B cell (primary cell): ENCODE data around the gene KCNK2. TPM values are rescaled to one million over a fixed set of nuclear protein-coding genes. Genes with fewer than 3 reads are reported as not detected.

Experiments used
- ATAC-seq: fragments of 200-7000 bp; cut with Tn5 transposase; one replicate; pipeline ENCODE4 v1.10.0; 2021; ENCODE audit warnings: low read depth, mild to moderate bottlenecking, moderate number of reproducible peaks, moderate library complexity
- CTCF ChIA-PET: fragments of 350-600 bp; sonication (Branson Sonifier 250); formaldehyde crosslinking; loops from one replicate; lab custom pipeline; 2021; ENCODE audit warnings: antibody characterized with exemption, inconsistent platforms; lab: Charles Lee
- POLR2A ChIA-PET: fragments of 350-600 bp; sonication (Branson Sonifier 250); formaldehyde crosslinking; loops from one replicate; lab custom pipeline; 2021; ENCODE audit warnings: antibody characterized with exemption; lab: Charles Lee
- DNase-seq: peaks from one replicate; pipeline ENCODE4 v3.0.0; 2013
- H2AFZ ChIP-seq: 2 replicates; pipeline ENCODE4 v1.6.1; 2012; ENCODE audit warnings: mild to moderate bottlenecking, low read depth, low read length; ENCODE audit not compliant: insufficient read depth, poor library complexity, severe bottlenecking
- H3K27ac ChIP-seq, 2 donors: 1 replicate in 1 of 2; 2 replicates in 1 of 2; pipeline ENCODE4 v1.5.1; 2012 to 2013; ENCODE audit warnings: low read length in 2 of 2, mild to moderate bottlenecking in 2 of 2, moderate library complexity in 1 of 2
- H3K27me3 ChIP-seq, 4 experiments: fragments of 200-600 bp in 1 of 4; sonication (generic) in 1 of 4; replicated peaks in 1 of 4; 1 replicate in 2 of 4; 2 replicates in 2 of 4; pipeline versions ENCODE4 v1.6.1 to v1.7.0; 2013 to 2016; ENCODE audit warnings: low read length in 3 of 4, mild to moderate bottlenecking in 2 of 4, mixed read lengths in 1 of 4, moderate library complexity in 1 of 4; ENCODE audit not compliant: insufficient read depth in 4 of 4, control insufficient read depth in 3 of 4; ENCODE audit errors: control extremely low read depth in 1 of 4
- H3K36me3 ChIP-seq, 2 experiments: replicated peaks in 1 of 2; 1 replicate in 1 of 2; 2 replicates in 1 of 2; pipeline versions ENCODE4 v1.6.1 to v1.7.1; 2013; ENCODE audit warnings: low read length in 1 of 2; ENCODE audit not compliant: insufficient read depth in 2 of 2, control insufficient read depth in 1 of 2; ENCODE audit errors: control extremely low read depth in 1 of 2, extremely low read depth in 1 of 2
- H3K4me1 ChIP-seq, 2 donors: fragments of 200-600 bp in 1 of 2; sonication (generic) in 1 of 2; 1 replicate in 1 of 2; 2 replicates in 1 of 2; pipeline versions ENCODE4 v1.5.1 to v1.6.1; 2013 to 2017; ENCODE audit warnings: low read length in 2 of 2; ENCODE audit not compliant: control insufficient read depth in 2 of 2, insufficient read depth in 2 of 2
- H3K4me2 ChIP-seq: replicated peaks from 2 replicates; pipeline ENCODE3; 2012; ENCODE audit warnings: mild to moderate bottlenecking, low read depth, low read length; ENCODE audit not compliant: poor library complexity, severe bottlenecking
- H3K4me3 ChIP-seq, 5 experiments: fragments of 200-600 bp in 1 of 5; sonication (generic) in 1 of 5; 1 replicate in 3 of 5; 2 replicates in 2 of 5; pipeline versions ENCODE4 v1.5.1 to v1.7.0; 2011 to 2016; ENCODE audit warnings: low read length in 4 of 5, mild to moderate bottlenecking in 4 of 5, low read depth in 2 of 5, control low read depth in 1 of 5, moderate library complexity in 1 of 5; ENCODE audit not compliant: insufficient read depth in 1 of 5; ENCODE audit errors: control extremely low read depth in 1 of 5, extremely low read depth in 1 of 5
- H3K79me2 ChIP-seq: fragments of 200-600 bp; sonication (generic); one replicate; pipeline ENCODE4 v1.6.0; 2016; ENCODE audit warnings: low read length; ENCODE audit not compliant: control insufficient read depth, insufficient read depth
- H3K9ac ChIP-seq: fragments of 200-600 bp; sonication (generic); 2 replicates; pipeline ENCODE4 v1.6.1; 2017; ENCODE audit warnings: mild to moderate bottlenecking, low read length, moderate library complexity
- H3K9me3 ChIP-seq, 3 donors: one replicate each; pipeline versions ENCODE4 v1.6.1 to v1.7.1; 2013; ENCODE audit warnings: low read length in 2 of 3; ENCODE audit not compliant: control insufficient read depth in 2 of 3, insufficient read depth in 1 of 3; ENCODE audit errors: control extremely low read depth in 1 of 3
- H4K20me1 ChIP-seq: 2 replicates; pipeline ENCODE4 v1.6.0; 2012; ENCODE audit warnings: mild to moderate bottlenecking, low read length; ENCODE audit not compliant: insufficient read depth, control insufficient read depth, poor library complexity, severe bottlenecking
- H3K27ac Mint-ChIP-seq: one replicate; pipeline ENCODE4 v1.8.0; 2021; ENCODE audit warnings: mixed read lengths
- H3K27me3 Mint-ChIP-seq: one replicate; pipeline ENCODE4 v1.8.0; 2021; ENCODE audit warnings: mixed read lengths
- H3K4me1 Mint-ChIP-seq: one replicate; pipeline ENCODE4 v1.8.0; 2021; ENCODE audit warnings: mixed read lengths
- H3K4me3 Mint-ChIP-seq: one replicate; pipeline ENCODE4 v1.8.0; 2021; ENCODE audit warnings: mixed read lengths
- H3K9me3 Mint-ChIP-seq: one replicate; pipeline ENCODE4 v1.8.0; 2022; ENCODE audit warnings: mixed read lengths; ENCODE audit not compliant: insufficient read depth
- CTCF ChIP-seq: fragments of 200-600 bp; IDR thresholded peaks from one replicate; pipeline ENCODE4 v1.8.0; 2022; ENCODE audit warnings: antibody characterized with exemption, mild to moderate bottlenecking
- EZH2 ChIP-seq: IDR thresholded peaks from 2 replicates; pipeline ENCODE4 v1.6.1; 2012; ENCODE audit warnings: borderline replicate concordance, low read depth, mild to moderate bottlenecking, moderate library complexity, low read length; ENCODE audit not compliant: insufficient read depth, poor library complexity, severe bottlenecking
- WGBS: methylation state at CpG from one replicate; pipeline ENCODE4 v1.1.5; 2013; ENCODE audit warnings: missing lambda C conversion rate; ENCODE audit not compliant: insufficient coverage; 5-methylcytosine and 5-hydroxymethylcytosine counted together
- intact Hi-C: fragments of 100-400 bp; cut with micrococcal nuclease; formaldehyde crosslinking; loops from one replicate; pipeline ENCODE4 v1.10.0; 2022
- polyA plus RNA-seq: library from polyadenylated mRNA; depleted of rRNA; stranded (reverse); fragments of >200 nt; gene quantifications from 2 replicates; pipeline ENCODE4 v1.2.3, GENCODE V29; 2012
- total RNA-seq, 2 donors: library from RNA; stranded (reverse); fragments of 120-200 nt in 1 of 2; gene quantifications; 1 replicate in 1 of 2; 2 replicates in 1 of 2; pipeline versions ENCODE4 v1.2.3 to v1.2.4, GENCODE V29; 2013 to 2022

Gene KCNK2
- total and polyA plus RNA-seq, 2 donors (not counting 1 experiment from before 2014, with no cell fraction given) = not detected

GRCh38 chr1:215264649-215265048, 182.1 kb downstream of the KCNK2 start:
- intact Hi-C loops = no loop called here
- no peak overlapping the region for H3K9ac ChIP-seq
- no peaks in the 10 kb centered on the region for H3K4me1 ChIP-seq
- no peak overlapping the region for H3K4me3 ChIP-seq
- no peak for DNase-seq
- no peaks in the 10 kb centered on the region for H4K20me1 ChIP-seq
- no CpG with 5 or more reads among the region's 3 CpGs for WGBS
- no peaks in the 10 kb centered on the region for H3K79me2 ChIP-seq
- no peak overlapping the region for H3K4me2 ChIP-seq
- H3K36me3 ChIP-seq = no peaks in the 10 kb centered on the region
- ChIA-PET POLR2A (no interaction called here), CTCF (no interaction called here)
- H3K27ac ChIP-seq = no peak overlapping the region
- ATAC-seq = no peak
- Mint-ChIP-seq H3K27ac (no peak overlapping the region), H3K4me3 (no peak overlapping the region), H3K4me1 (no peaks in the 10 kb centered on the region), H3K9me3 (no peaks in the 10 kb centered on the region), H3K27me3 (no peaks in the 10 kb centered on the region)
- H3K27me3 ChIP-seq = no peaks in the 10 kb centered on the region
- H2AFZ ChIP-seq = no peak overlapping the region
- no peak for TF ChIP-seq CTCF
- H3K9me3 ChIP-seq = no peaks in the 10 kb centered on the region

DNA sequence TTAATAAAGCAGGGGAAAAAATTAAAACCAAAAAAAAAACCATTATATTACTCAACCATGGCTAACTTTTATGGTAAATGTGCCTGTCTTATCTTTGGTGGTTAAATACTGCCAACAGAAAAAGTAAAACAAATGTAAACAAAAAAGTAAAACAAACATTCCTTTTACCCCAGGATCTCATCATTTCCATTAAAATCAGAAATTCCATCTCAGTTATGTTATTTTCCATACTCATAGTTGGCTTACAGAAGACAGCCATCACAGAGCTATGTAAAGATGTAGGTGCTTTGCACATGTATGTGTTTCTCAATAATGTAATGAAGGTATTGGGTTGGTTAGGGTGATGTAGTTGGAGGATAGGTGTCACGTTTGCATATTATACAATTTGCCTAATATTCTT, 185.0 kb downstream of the KCNK2 start:
- H3K9me3 Mint-ChIP-seq = peaks cover 4% of the 10 kb centered on the region
- WGBS = no CpG with 5 or more reads among the region's 1 CpG
- no peaks in the 10 kb centered on the region for H3K27me3 Mint-ChIP-seq
- no peaks in the 10 kb centered on the region for H3K36me3 ChIP-seq
- no peak overlapping the region for H3K4me3 ChIP-seq
- no peaks in the 10 kb centered on the region for H3K9me3 ChIP-seq
- TF ChIP-seq EZH2 (no peak), CTCF (no peak)
- H3K4me2 ChIP-seq = no peak overlapping the region
- CTCF ChIA-PET = no interaction called here
- H3K27ac Mint-ChIP-seq = no peak overlapping the region
- DNase-seq (no peak), ATAC-seq (no peak)
- H3K4me3 Mint-ChIP-seq = no peak overlapping the region
- H3K27me3 ChIP-seq = no peaks in the 10 kb centered on the region
- no peak overlapping the region for H3K9ac ChIP-seq
- no peaks in the 10 kb centered on the region for H4K20me1 ChIP-seq
- intact Hi-C loops = no loop called here
- H3K4me1 Mint-ChIP-seq = no peaks in the 10 kb centered on the region
- no peak overlapping the region for H2AFZ ChIP-seq
- H3K4me1 ChIP-seq = no peaks in the 10 kb centered on the region
- H3K27ac ChIP-seq = no peak overlapping the region
- POLR2A ChIA-PET = no interaction called here
- H3K79me2 ChIP-seq = no peaks in the 10 kb centered on the region
